ENCODE results near the gene HLA-DMA.

DNA sequence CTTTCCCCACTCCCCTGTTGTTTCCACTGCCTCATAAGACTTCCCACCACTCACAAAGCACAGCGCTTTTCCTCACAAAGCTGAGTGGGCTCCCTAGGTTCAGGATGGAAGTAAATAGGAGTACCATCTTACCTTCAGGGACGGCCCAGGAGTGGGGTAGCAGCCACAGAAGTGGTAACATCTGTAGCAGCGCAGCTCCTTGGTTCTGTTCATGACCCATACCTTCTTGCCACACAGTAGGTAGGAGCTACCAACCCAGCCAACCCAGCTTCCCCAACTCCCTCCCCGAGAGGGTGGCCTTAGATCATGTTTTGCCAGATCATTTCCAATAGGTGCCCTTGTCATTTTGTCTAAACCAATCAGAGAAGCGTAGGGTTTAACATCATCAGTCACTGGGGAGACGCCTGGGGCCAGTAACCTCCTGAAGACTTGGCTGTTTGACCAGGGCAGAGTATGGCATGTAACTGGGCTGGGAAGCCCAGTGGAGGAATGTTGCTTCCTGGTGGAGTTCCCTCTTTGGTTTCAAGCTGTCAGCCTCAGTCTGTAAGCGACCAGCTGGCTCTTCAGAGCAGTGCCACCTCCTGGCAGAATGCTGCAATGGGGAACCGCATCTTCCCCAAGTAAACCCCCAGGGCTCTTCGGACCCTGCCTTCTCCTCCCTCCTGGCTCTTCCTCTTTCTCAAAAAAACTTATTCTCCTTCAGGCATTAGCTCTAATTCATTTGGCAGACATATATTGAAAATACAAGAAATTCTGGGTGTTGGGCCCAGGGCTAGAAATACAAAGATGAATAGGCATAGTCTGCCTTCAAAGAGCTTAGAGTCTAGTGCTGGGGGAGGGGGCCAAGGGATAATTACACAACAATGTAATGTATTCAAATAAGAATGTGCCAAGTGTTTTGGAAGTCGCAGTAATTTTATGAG is at the start of gene HLA-DMA:
- TF ChIP-seq, protein P1, sequence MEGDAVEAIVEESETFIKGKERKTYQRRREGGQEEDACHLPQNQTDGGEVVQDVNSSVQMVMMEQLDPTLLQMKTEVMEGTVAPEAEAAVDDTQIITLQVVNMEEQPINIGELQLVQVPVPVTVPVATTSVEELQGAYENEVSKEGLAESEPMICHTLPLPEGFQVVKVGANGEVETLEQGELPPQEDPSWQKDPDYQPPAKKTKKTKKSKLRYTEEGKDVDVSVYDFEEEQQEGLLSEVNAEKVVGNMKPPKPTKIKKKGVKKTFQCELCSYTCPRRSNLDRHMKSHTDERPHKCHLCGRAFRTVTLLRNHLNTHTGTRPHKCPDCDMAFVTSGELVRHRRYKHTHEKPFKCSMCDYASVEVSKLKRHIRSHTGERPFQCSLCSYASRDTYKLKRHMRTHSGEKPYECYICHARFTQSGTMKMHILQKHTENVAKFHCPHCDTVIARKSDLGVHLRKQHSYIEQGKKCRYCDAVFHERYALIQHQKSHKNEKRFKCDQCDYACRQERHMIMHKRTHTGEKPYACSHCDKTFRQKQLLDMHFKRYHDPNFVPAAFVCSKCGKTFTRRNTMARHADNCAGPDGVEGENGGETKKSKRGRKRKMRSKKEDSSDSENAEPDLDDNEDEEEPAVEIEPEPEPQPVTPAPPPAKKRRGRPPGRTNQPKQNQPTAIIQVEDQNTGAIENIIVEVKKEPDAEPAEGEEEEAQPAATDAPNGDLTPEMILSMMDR (IDR thresholded peaks at IDR 0.05; ENCODE audit: low read depth, low read length): peak; percentile 61
- TF ChIP-seq EZH2phosphoT487 (IDR thresholded peaks at IDR 0.05; ENCODE audit: low read depth): no peak
